HepG2 (cell line): Measurements from ENCODE around the gene DSTYK. TPM values are rescaled to one million over a fixed set of nuclear protein-coding genes. Genes with fewer than 3 reads are reported as not detected.

Experiments used
- ATAC-seq: fragments of 200-7000 bp; cut with Tn5 transposase; 3 replicates; pipeline ENCODE4 v1.9.1; 2020; ENCODE audit warnings: mild to moderate bottlenecking, moderate library complexity
- BruUV-seq: library from RNA; stranded (reverse); fragments of 400-500 nt; replicated peaks from 2 replicates; lab custom pipeline; 2021; lab: Mats Ljungman, UMichigan
- CTCF ChIA-PET: fragments of 300-600 bp; formaldehyde crosslinking; extraction: SDS; loops from one replicate; lab custom pipeline; 2021; ENCODE audit warnings: low total read pairs, inconsistent platforms, low intra/inter-chr PET ratio; lab: Yijun Ruan, JAX
- POLR2A ChIA-PET: fragments of 350-600 bp; sonication (Branson Sonifier 250); formaldehyde crosslinking; loops from one replicate; lab custom pipeline; 2020; ENCODE audit warnings: antibody characterized with exemption, inconsistent platforms; lab: Yijun Ruan, JAX
- DNase-seq: peaks from one replicate; pipeline ENCODE4 v3.0.0-alpha.2; 2015; ENCODE audit warnings: low spot score
- FAIRE-seq: peaks from 3 replicates; lab custom pipeline; 2011; peaks lifted over from hg19 to GRCh38; lab: Jason Lieb, UNC
- H2AFZ ChIP-seq: one replicate; pipeline ENCODE4 v1.6.1; 2011; ENCODE audit warnings: low read length, inconsistent platforms
- H3K27ac ChIP-seq: fragments of 300-600 bp; 3 replicates; pipeline ENCODE4 v1.8.0; 2011; ENCODE audit warnings: mixed run types, mild to moderate bottlenecking, mixed read lengths, low read length, inconsistent platforms; ENCODE audit not compliant: insufficient read depth; ENCODE audit errors: extremely low read length
- H3K27me3 ChIP-seq, 2 experiments: fragments of 200-600 bp in 1 of 2; 2 replicates in 1 of 2; 3 replicates in 1 of 2; pipeline versions ENCODE4 v1.6.0 to v1.8.0; 2011; ENCODE audit warnings: low read length in 2 of 2, mild to moderate bottlenecking in 2 of 2, moderate library complexity in 2 of 2, inconsistent platforms in 1 of 2; ENCODE audit not compliant: insufficient read depth in 2 of 2, control insufficient read depth in 1 of 2
- H3K36me3 ChIP-seq, 2 experiments: fragments of 200-600 bp in 1 of 2; replicated peaks in 1 of 2; 2 replicates in 1 of 2; 3 replicates in 1 of 2; pipeline versions ENCODE4 v1.5.1 to v1.8.0; 2011; ENCODE audit warnings: low read length in 2 of 2, inconsistent platforms in 1 of 2; ENCODE audit not compliant: insufficient read depth in 2 of 2, control insufficient read depth in 1 of 2
- H3K4me1 ChIP-seq: 2 replicates; pipeline ENCODE4 v1.5.1; 2012; ENCODE audit warnings: low read length, inconsistent platforms; ENCODE audit not compliant: insufficient read depth
- H3K4me2 ChIP-seq: 2 replicates; pipeline ENCODE4 v1.6.0; 2011; ENCODE audit warnings: low read depth, low read length, inconsistent platforms
- H3K4me3 ChIP-seq, 3 experiments: fragments of 200-600 bp in 1 of 3; sonication (generic), shearing (Covaris generic) in 1 of 3; replicated peaks in 1 of 3; 2 replicates each; pipeline ENCODE4 v1.5.1; 2011 to 2016; ENCODE audit warnings: low read length in 3 of 3, inconsistent platforms in 2 of 3, low read depth in 2 of 3, mild to moderate bottlenecking in 2 of 3, control low read depth in 1 of 3, mixed read lengths in 1 of 3; ENCODE audit not compliant: insufficient read depth in 1 of 3
- H3K79me2 ChIP-seq: one replicate; pipeline ENCODE4 v1.6.1; 2011; ENCODE audit warnings: low read length, inconsistent platforms; ENCODE audit not compliant: insufficient read depth
- H3K9ac ChIP-seq: 2 replicates; pipeline ENCODE4 v1.6.0; 2011; ENCODE audit warnings: mild to moderate bottlenecking, low read depth, low read length, inconsistent platforms; ENCODE audit not compliant: insufficient read depth
- H3K9me3 ChIP-seq: 2 replicates; pipeline ENCODE4 v1.5.1; 2012; ENCODE audit warnings: mild to moderate bottlenecking, low read length
- H4K20me1 ChIP-seq: 2 replicates; pipeline ENCODE4 v1.6.0; 2011; ENCODE audit warnings: inconsistent platforms, mild to moderate bottlenecking, low read length, moderate library complexity; ENCODE audit not compliant: insufficient read depth
- HOXD1 ChIP-seq: sonication (generic); formaldehyde crosslinking; IDR thresholded peaks from 2 replicates; pipeline ENCODE4 v1.5.0; 2020; ENCODE audit warnings: missing genetic modification reagents
- ISX ChIP-seq: sonication (generic); formaldehyde crosslinking; conservative IDR thresholded peaks from 2 replicates; pipeline ENCODE4 v1.5.0; 2020; ENCODE audit warnings: missing genetic modification reagents
- REPIN1 ChIP-seq: sonication (generic); formaldehyde crosslinking; IDR thresholded peaks from 2 replicates; pipeline ENCODE4 v1.8.0; 2022; ENCODE audit warnings: missing genetic modification reagents, low read depth, mild to moderate bottlenecking, borderline replicate concordance
- SSRP1 ChIP-seq: IDR thresholded peaks from 2 replicates; pipeline ENCODE4 v1.6.1; 2016; ENCODE audit warnings: control low read depth
- TBL1XR1 ChIP-seq: fragments of 150-350 bp; IDR thresholded peaks from 2 replicates; pipeline ENCODE4 v1.6.1; 2014; ENCODE audit warnings: borderline replicate concordance, low read length; ENCODE audit not compliant: partially characterized antibody
- ZNF430 ChIP-seq: sonication (generic); formaldehyde crosslinking; IDR thresholded peaks from 2 replicates; pipeline ENCODE4 v1.9.0; 2021; ENCODE audit warnings: mild to moderate bottlenecking, missing genetic modification reagents
- WGBS: methylation state at CpG from one replicate; pipeline ENCODE4 v1.1.6; 2017; ENCODE audit warnings: low lambda C conversion rate; 5-methylcytosine and 5-hydroxymethylcytosine counted together
- in situ Hi-C: cut with HindIII; loops from 2 replicates; pipeline ENCODE4 v1.10.0; 2017; ENCODE audit warnings: low pct_unique_long_range_greater_than_20kb; ENCODE audit not compliant: extremely low pct_ligation_motif_present
- intact Hi-C: fragments of 100-400 bp; cut with micrococcal nuclease; formaldehyde crosslinking; loops from one replicate; pipeline ENCODE4 v1.10.0; 2022; ENCODE audit not compliant: unreplicated experiment
- polyA plus RNA-seq, 8 experiments: library from polyadenylated mRNA; depleted of rRNA in 3 of 8; stranded (reverse) in 7 of 8; unstranded in 1 of 8; fragments of >200 nt; fragmentation: Illumina TruSeq in 4 of 8; extraction: Trizol in 4 of 8; gene quantifications; 2 replicates each; pipeline versions ENCODE4 v1.2.1 to v1.2.3, GENCODE V29; 2011 to 2016; ENCODE audit warnings: low read depth in 4 of 8, missing spikeins in 1 of 8, mixed read lengths in 1 of 8; ENCODE audit not compliant: insufficient read depth in 1 of 8
- total RNA-seq, 5 experiments: library from RNA; depleted of rRNA; stranded (reverse); fragments of >200 nt; fragmentation: Illumina TruSeq; extraction: Trizol; gene quantifications; 2 replicates each; pipeline ENCODE4 v1.2.3, GENCODE V29; 2016; ENCODE audit warnings: low read depth in 1 of 5

Gene DSTYK
- total and polyA plus RNA-seq, 2 of the 13 experiments (the other 11 are each of a cell fraction or from before 2014, with no cell fraction given) = 2.6 to 4.8 TPM

- H3K27ac ChIP-seq = no peak overlapping the region
- H3K9me3 ChIP-seq = no peaks in the 10 kb centered on the region
- 85% methylated on average over 4 of the region's 4 CpGs for WGBS
- DNase-seq (no peak), FAIRE-seq (no peak), ATAC-seq (no peak)
- H3K4me2 ChIP-seq = no peak overlapping the region
- H3K4me1 ChIP-seq = no peaks in the 10 kb centered on the region
- CTCF ChIA-PET = no interaction called here
- no peak overlapping the region for H2AFZ ChIP-seq
- TF ChIP-seq REPIN1 (CRISPR knock-in tag) (no peak), TBL1XR1 (no peak)
- H3K79me2 ChIP-seq = no peaks in the 10 kb centered on the region
- POLR2A ChIA-PET = no interaction called here
- peaks cover 3 to 47% of the 10 kb centered on the region in 2 experiments for H3K36me3 ChIP-seq
- BruUV-seq = no TSS peak
- H3K4me3 ChIP-seq = no peak overlapping the region
- H3K27me3 ChIP-seq = no peaks in the 10 kb centered on the region
- no peak overlapping the region for H3K9ac ChIP-seq
- in situ Hi-C loops (no loop called here), intact Hi-C loops (no loop called here)
- no peaks in the 10 kb centered on the region for H4K20me1 ChIP-seq
Observed at GRCh38 chr1:205108464-205108863, 103.0 kb downstream of the DSTYK start.

- no TSS peak for BruUV-seq
- Histone ChIP-seq H3K9me3 (no peaks in the 10 kb centered on the region), H3K79me2 (no peaks in the 10 kb centered on the region), H4K20me1 (no peaks in the 10 kb centered on the region), H3K4me3 (no peak overlapping the region), H3K9ac (no peak overlapping the region), H2AFZ (no peak overlapping the region), H3K4me1 (no peaks in the 10 kb centered on the region), H3K27me3 (no peaks in the 10 kb centered on the region)
- POLR2A ChIA-PET = no interaction called here
- in situ Hi-C loops = no loop called here
- intact Hi-C loops = no loop called here
- CTCF ChIA-PET = no interaction called here
- no peak for FAIRE-seq
- TF ChIP-seq ZNF430 (CRISPR knock-in tag) = no peak
- no peak for TF ChIP-seq SSRP1
- no peak for TF ChIP-seq HOXD1
- TF ChIP-seq ISX (CRISPR knock-in tag) = no peak
- TF ChIP-seq, all 625 proteins: peak for 0
- H3K36me3 ChIP-seq = peaks cover 3 to 52% of the 10 kb centered on the region in 2 experiments
- H3K4me2 ChIP-seq = no peak overlapping the region
- DNase-seq = no peak
- no peak overlapping the region for H3K27ac ChIP-seq
- WGBS = 98% methylated on average over 4 of the region's 4 CpGs
- no peak for ATAC-seq
Observed at GRCh38 chr1:205107327-205107726, 104.2 kb downstream of the DSTYK start.
